ENCODE data around the gene DIP2C.
"Not testable (repeated sequence)": the region's sequence is repeated elsewhere in the genome, so short reads cannot be mapped to it uniquely, and the experiment has no call there.

DIP2C gene

DNA sequence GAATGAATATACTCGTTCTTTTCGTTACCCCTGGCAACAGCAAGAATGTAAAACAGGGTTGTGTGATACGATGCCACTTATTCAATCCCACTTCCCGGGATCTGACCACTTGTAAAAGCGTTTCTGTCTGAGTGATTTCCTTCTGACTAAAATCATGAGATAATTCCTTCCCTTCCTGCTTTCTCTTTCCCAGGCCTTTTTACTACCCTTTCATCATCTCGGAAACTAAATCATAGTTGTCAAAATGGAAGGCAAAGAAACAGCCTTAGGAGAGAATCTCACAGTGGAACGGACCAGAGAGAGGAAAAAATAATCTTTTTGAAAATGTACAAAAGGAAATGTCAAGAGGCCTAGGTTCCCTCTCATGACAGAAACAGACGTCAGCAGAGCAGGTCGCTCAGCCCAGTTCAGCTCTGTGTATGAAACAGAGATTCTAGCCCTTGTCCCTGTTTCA is 29.8 kb downstream of the DIP2C start:
- Histone ChIP-seq H3K27me3 (ENCODE audit: insufficient read depth, low read length, poor library complexity) (peaks cover 13% of the 10 kb centered on the region), H3K4me2 (ENCODE audit: insufficient read depth, low read length) (no peak overlapping the region), H3K79me2 (ENCODE audit: insufficient read depth, low read length) (no peaks in the 10 kb centered on the region), H3K4me3 (ENCODE audit: low read depth in 1 of 2, low read length in 2 of 2) (no peak overlapping the region), H3K36me3 (ENCODE audit: insufficient read depth, low read length) (no peaks in the 10 kb centered on the region), H2AFZ (ENCODE audit: low read depth, low read length) (no peak overlapping the region), H3K9me3 (ENCODE audit: insufficient read depth, low read length, severe bottlenecking) (no peaks in the 10 kb centered on the region), H3K4me1 (ENCODE audit: insufficient read depth, low read length) (no peaks in the 10 kb centered on the region), H4K20me1 (ENCODE audit: insufficient read depth, low read length) (peaks cover 3% of the 10 kb centered on the region), H3K27ac (ENCODE audit: low read length) (no peak overlapping the region), H3K9ac (ENCODE audit: low read depth, low read length) (no peak overlapping the region)
- no peak for TF ChIP-seq EZH2 (IDR thresholded peaks at IDR 0.05; ENCODE audit: borderline replicate concordance, low read depth, low read length, severe bottlenecking)
- TF ChIP-seq, protein P1, sequence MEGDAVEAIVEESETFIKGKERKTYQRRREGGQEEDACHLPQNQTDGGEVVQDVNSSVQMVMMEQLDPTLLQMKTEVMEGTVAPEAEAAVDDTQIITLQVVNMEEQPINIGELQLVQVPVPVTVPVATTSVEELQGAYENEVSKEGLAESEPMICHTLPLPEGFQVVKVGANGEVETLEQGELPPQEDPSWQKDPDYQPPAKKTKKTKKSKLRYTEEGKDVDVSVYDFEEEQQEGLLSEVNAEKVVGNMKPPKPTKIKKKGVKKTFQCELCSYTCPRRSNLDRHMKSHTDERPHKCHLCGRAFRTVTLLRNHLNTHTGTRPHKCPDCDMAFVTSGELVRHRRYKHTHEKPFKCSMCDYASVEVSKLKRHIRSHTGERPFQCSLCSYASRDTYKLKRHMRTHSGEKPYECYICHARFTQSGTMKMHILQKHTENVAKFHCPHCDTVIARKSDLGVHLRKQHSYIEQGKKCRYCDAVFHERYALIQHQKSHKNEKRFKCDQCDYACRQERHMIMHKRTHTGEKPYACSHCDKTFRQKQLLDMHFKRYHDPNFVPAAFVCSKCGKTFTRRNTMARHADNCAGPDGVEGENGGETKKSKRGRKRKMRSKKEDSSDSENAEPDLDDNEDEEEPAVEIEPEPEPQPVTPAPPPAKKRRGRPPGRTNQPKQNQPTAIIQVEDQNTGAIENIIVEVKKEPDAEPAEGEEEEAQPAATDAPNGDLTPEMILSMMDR (IDR thresholded peaks at IDR 0.05; ENCODE audit: borderline replicate concordance, extremely low read depth, low read length, poor library complexity, severe bottlenecking), result no peak
- ATAC-seq (ENCODE audit: insufficient read depth, low read depth), result no peak
- DNase-seq, result no peak

DNA sequence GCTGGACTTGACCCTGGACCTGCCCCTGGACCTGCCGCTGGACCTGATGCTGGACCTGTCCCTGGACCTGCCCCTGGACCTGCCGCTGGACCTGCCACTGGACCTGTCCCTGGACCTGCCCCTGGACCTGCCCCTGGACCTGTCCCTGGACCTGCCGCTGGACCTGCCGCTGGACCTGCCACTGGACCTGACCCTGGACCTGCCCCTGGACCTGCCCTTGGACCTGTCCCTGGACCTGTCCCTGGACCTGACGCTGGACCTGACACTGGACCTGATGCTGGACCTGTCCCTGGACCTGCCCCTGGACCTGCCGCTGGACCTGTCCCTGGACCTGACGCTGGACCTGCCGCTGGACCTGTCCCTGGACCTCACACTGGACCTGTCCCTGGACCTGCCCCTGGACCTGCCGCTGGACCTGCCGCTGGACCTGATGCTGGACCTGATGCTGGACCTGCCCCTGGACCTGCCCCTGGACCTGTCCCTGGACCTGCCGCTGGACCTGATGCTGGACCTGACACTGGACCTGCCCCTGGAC is 31.6 kb downstream of the DIP2C start:
- not testable (repeated sequence) for H2AFZ ChIP-seq (ENCODE audit: low read depth, low read length); H3K27ac ChIP-seq (ENCODE audit: low read length); H3K4me2 ChIP-seq (ENCODE audit: insufficient read depth, low read length); H3K79me2 ChIP-seq (ENCODE audit: insufficient read depth, low read length); ATAC-seq (ENCODE audit: insufficient read depth, low read depth); H3K4me3 ChIP-seq (ENCODE audit: low read depth in 1 of 2, low read length in 2 of 2); H3K9ac ChIP-seq (ENCODE audit: low read depth, low read length); DNase-seq; H3K36me3 ChIP-seq (ENCODE audit: insufficient read depth, low read length); H4K20me1 ChIP-seq (ENCODE audit: insufficient read depth, low read length); H3K9me3 ChIP-seq (ENCODE audit: insufficient read depth, low read length, severe bottlenecking); H3K4me1 ChIP-seq (ENCODE audit: insufficient read depth, low read length)
- peaks cover 17% of the 10 kb centered on the region for H3K27me3 ChIP-seq (ENCODE audit: insufficient read depth, low read length, poor library complexity)

DNA sequence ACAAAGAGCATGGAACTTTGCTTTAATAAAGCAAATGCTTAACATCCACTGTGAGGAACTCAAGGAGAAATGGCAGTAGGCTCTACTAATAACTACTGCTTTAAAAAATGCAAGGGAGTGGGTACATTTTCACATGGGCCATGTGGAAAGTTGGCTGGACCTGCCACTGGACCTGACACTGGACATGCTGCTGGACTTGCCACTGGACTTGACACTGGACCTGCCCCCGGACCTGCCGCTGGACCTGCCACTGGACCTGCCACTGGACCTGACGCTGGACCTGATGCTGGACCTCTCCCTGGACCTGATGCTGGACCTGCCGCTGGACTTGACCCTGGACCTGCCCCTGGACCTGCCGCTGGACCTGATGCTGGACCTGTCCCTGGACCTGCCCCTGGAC is 32.6 kb downstream of the DIP2C start:
- Histone ChIP-seq H3K4me1 (ENCODE audit: insufficient read depth, low read length) (no peaks in the 10 kb centered on the region), H3K36me3 (ENCODE audit: insufficient read depth, low read length) (no peaks in the 10 kb centered on the region), H3K27ac (ENCODE audit: low read length) (no peak overlapping the region), H3K27me3 (ENCODE audit: insufficient read depth, low read length, poor library complexity) (peaks cover 14% of the 10 kb centered on the region), H3K9ac (ENCODE audit: low read depth, low read length) (no peak overlapping the region), H3K4me3 (ENCODE audit: low read depth in 1 of 2, low read length in 2 of 2) (no peak overlapping the region), H2AFZ (ENCODE audit: low read depth, low read length) (no peak overlapping the region), H4K20me1 (ENCODE audit: insufficient read depth, low read length) (peaks cover 3% of the 10 kb centered on the region), H3K4me2 (ENCODE audit: insufficient read depth, low read length) (no peak overlapping the region), H3K9me3 (ENCODE audit: insufficient read depth, low read length, severe bottlenecking) (no peaks in the 10 kb centered on the region), H3K79me2 (ENCODE audit: insufficient read depth, low read length) (no peaks in the 10 kb centered on the region)
- no peak for TF ChIP-seq EZH2 (IDR thresholded peaks at IDR 0.05; ENCODE audit: borderline replicate concordance, low read depth, low read length, severe bottlenecking)
- TF ChIP-seq, protein P1 (IDR thresholded peaks at IDR 0.05; ENCODE audit: borderline replicate concordance, extremely low read depth, low read length, poor library complexity, severe bottlenecking), result no peak
- DNase-seq (no peak), ATAC-seq (ENCODE audit: insufficient read depth, low read depth) (no peak)

DNA sequence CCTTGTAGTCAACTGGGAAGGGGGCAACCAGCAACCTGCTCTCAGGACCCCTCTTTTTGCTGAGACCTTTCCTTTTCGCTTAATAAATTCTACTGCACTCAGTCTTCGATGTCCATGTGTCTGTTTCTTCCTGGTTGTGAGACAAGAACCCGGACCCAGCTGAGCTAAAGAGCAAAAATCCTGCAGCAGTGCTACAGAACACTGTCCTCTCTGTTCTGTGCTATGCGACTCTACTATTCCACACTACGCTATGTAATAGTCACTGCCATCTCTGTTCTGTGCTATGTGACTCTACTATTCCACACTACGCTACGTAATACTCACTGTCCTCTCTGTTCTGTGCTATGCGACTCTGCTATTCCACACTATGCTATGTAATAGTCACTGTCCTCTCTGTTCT is 34.3 kb downstream of the DIP2C start:
- ATAC-seq (ENCODE audit: insufficient read depth, low read depth) (no peak), DNase-seq (no peak)
- H3K4me1 ChIP-seq (ENCODE audit: insufficient read depth, low read length), result no peaks in the 10 kb centered on the region
- no peaks in the 10 kb centered on the region for H3K36me3 ChIP-seq (ENCODE audit: insufficient read depth, low read length)
- H3K4me2 ChIP-seq (ENCODE audit: insufficient read depth, low read length), result no peak overlapping the region
- peaks cover 6% of the 10 kb centered on the region for H3K27me3 ChIP-seq (ENCODE audit: insufficient read depth, low read length, poor library complexity)
- TF ChIP-seq, protein P1 (IDR thresholded peaks at IDR 0.05; ENCODE audit: borderline replicate concordance, extremely low read depth, low read length, poor library complexity, severe bottlenecking), result no peak
- TF ChIP-seq EZH2 (IDR thresholded peaks at IDR 0.05; ENCODE audit: borderline replicate concordance, low read depth, low read length, severe bottlenecking), result no peak
- H3K9me3 ChIP-seq (ENCODE audit: insufficient read depth, low read length, severe bottlenecking), result no peaks in the 10 kb centered on the region
- no peaks in the 10 kb centered on the region for H3K79me2 ChIP-seq (ENCODE audit: insufficient read depth, low read length)
- H3K27ac ChIP-seq (ENCODE audit: low read length), result no peak overlapping the region
- no peaks in the 10 kb centered on the region for H4K20me1 ChIP-seq (ENCODE audit: insufficient read depth, low read length)
- H3K4me3 ChIP-seq (ENCODE audit: low read depth in 1 of 2, low read length in 2 of 2), result no peak overlapping the region
- no peak overlapping the region for H2AFZ ChIP-seq (ENCODE audit: low read depth, low read length)
- no peak overlapping the region for H3K9ac ChIP-seq (ENCODE audit: low read depth, low read length)

Measured in DND-41 (cell line).